Activated T-helper 17 cell treated with anti-CD3 and anti-CD28 coated beads, Interleukin-2, amount 50 U/mL, for 72 hours (primary cell): ENCODE measurements around the gene EGFL6. TPM values are rescaled to one million over a fixed set of nuclear protein-coding genes. Genes with fewer than 3 reads are reported as not detected.
A peak's percentile ranks its signal among the peaks of the same experiment; 100 is the strongest.

Experiments
- ATAC-seq: fragments of 150-1000 bp; cut with Tn5 transposase; replicated peaks from 2 replicates; pipeline ENCODE4 v1.10.0; 2021; ENCODE audit warnings: mild to moderate bottlenecking, moderate library complexity
- H3K27ac Mint-ChIP-seq: one replicate; pipeline ENCODE4 v1.8.0; 2022; ENCODE audit warnings: mixed read lengths
- H3K27me3 Mint-ChIP-seq: one replicate; pipeline ENCODE4 v1.8.0; 2022; ENCODE audit warnings: mixed read lengths
- H3K36me3 Mint-ChIP-seq: one replicate; pipeline ENCODE4 v1.8.0; 2022; ENCODE audit warnings: low read depth, mild to moderate bottlenecking, mixed read lengths
- H3K4me1 Mint-ChIP-seq: one replicate; pipeline ENCODE4 v1.8.0; 2022; ENCODE audit warnings: mixed read lengths
- H3K4me3 Mint-ChIP-seq: one replicate; pipeline ENCODE4 v1.8.0; 2022; ENCODE audit warnings: mild to moderate bottlenecking, mixed read lengths
- H3K9me3 Mint-ChIP-seq: one replicate; pipeline ENCODE4 v1.8.0; 2022; ENCODE audit warnings: mixed read lengths
- total RNA-seq, 2 donors: library from RNA; stranded (reverse); gene quantifications; one replicate each; pipeline ENCODE4 v1.2.3, GENCODE V29; 2022

EGFL6 gene, protein sequence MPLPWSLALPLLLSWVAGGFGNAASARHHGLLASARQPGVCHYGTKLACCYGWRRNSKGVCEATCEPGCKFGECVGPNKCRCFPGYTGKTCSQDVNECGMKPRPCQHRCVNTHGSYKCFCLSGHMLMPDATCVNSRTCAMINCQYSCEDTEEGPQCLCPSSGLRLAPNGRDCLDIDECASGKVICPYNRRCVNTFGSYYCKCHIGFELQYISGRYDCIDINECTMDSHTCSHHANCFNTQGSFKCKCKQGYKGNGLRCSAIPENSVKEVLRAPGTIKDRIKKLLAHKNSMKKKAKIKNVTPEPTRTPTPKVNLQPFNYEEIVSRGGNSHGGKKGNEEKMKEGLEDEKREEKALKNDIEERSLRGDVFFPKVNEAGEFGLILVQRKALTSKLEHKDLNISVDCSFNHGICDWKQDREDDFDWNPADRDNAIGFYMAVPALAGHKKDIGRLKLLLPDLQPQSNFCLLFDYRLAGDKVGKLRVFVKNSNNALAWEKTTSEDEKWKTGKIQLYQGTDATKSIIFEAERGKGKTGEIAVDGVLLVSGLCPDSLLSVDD
- total RNA-seq: 1 to 10 TPM in 1 of 2 donors, under 1 TPM in 1; 0.21 to 1.3 TPM

DNA sequence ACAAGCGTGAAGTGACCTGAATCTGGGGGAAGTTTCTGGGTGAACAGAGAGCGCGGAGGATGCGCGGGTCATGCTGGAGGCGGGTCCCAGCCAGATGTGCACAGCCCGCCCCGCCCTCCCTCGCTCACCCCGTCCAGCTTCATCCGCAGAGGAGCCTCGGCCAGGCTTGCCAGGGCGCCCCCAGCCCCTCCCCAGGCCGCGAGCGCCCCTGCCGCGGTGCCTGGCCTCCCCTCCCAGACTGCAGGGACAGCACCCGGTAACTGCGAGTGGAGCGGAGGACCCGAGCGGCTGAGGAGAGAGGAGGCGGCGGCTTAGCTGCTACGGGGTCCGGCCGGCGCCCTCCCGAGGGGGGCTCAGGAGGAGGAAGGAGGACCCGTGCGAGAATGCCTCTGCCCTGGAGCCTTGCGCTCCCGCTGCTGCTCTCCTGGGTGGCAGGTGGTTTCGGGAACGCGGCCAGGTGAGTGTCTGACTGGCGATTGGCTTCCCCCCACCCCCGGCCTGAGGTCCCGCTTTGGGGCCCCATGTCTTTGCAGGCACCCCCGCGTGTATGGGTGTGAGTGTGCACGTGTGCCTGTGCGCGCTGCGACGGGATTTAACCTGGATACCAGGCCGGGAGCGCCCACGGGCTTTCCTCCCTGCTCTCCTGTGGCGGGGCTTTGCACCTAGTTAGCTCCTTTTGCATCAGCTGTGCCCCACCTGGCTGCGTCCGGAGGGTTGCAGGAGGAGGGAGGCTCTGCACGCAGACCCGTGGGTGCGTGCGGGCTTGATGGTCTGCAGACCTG is at the start of gene EGFL6:
Gene EGFL6 (plus strand): TSS at position 123 of the 782 bp plus-strand sequence. CDS start 261 bp downstream, at position 384.
- H3K27me3 Mint-ChIP-seq: peaks cover 19% of the 10 kb centered on the region
- no peak within 1 kb of the TSS for H3K27ac Mint-ChIP-seq
- no peaks in the 10 kb centered on the region for H3K9me3 Mint-ChIP-seq
- H3K4me3 Mint-ChIP-seq: peak within 1 kb of the TSS; percentile 37
- no peak for ATAC-seq
- H3K4me1 Mint-ChIP-seq: no peaks in the 10 kb centered on the region
- H3K36me3 Mint-ChIP-seq: no peaks in the 10 kb centered on the region

DNA sequence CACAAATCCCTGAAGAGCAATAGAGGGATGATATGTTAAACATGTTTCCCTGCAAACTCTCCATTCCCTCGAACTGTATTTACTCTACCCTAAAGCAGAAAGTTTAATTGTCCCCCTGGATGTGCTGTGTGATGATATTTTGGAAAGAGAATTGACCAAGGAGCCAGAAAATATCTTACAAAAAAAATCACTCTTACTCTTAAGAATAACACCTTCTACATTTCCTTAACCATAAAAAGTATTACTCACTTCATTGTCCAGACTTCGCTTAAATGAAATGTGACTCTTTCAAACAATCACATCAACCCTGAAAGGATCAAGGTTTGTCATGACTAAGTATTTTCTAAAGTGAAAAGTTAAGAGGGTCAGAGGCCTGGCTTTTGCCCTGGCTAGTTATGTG is 49.0 kb upstream of the EGFL6 start:
- H3K36me3 Mint-ChIP-seq: no peaks in the 10 kb centered on the region
- no peaks in the 10 kb centered on the region for H3K27me3 Mint-ChIP-seq
- H3K27ac Mint-ChIP-seq: no peak overlapping the region
- no peaks in the 10 kb centered on the region for H3K4me1 Mint-ChIP-seq
- no peaks in the 10 kb centered on the region for H3K9me3 Mint-ChIP-seq
- no peak for ATAC-seq
- H3K4me3 Mint-ChIP-seq: no peak overlapping the region

DNA sequence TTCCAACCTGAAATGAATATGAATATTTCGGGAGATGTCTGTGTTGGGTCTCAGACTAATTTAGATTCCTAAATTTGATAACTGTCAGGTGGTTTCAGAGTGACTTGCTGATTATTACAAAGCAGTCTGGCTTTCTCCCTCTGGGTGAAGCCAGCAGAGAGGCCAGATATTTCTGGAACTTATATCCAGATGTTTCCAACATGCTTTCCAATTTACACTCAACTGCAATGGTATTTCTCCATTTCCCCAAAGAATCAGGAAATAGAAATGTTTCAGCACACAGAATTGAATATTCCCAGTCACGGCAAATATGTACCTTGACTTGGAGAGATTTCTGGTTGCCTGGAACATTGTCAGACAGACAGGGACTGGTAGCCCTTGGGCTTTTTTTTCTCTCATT is 48.5 kb upstream of the EGFL6 start:
- Mint-ChIP-seq H3K9me3 (no peaks in the 10 kb centered on the region), H3K36me3 (no peaks in the 10 kb centered on the region), H3K4me1 (no peaks in the 10 kb centered on the region), H3K27me3 (no peaks in the 10 kb centered on the region), H3K4me3 (no peak overlapping the region), H3K27ac (no peak overlapping the region)
- ATAC-seq: no peak

DNA sequence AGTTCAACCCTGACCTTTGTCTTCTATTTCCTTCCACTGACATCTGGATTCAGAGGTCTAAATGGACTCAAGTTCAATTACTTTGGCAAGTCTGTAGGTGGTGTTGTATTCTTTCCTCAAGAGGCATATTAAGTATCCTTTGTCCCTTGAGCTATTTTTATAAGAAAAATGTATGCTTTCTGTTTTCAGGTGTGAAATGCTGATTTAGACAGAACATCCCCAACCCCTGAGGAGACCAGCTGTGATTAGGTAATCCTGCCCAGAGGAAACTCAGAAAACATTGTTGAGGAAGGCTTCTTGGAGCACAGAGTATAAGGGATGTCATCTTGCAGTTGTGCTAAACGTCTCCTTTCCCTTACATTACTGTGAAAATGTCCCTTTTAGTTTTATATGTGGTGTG is 46.6 kb upstream of the EGFL6 start:
- ATAC-seq: no peak
- H3K36me3 Mint-ChIP-seq: no peaks in the 10 kb centered on the region
- H3K9me3 Mint-ChIP-seq: no peaks in the 10 kb centered on the region
- H3K4me3 Mint-ChIP-seq: no peak overlapping the region
- H3K4me1 Mint-ChIP-seq: no peaks in the 10 kb centered on the region
- H3K27ac Mint-ChIP-seq: no peak overlapping the region
- no peaks in the 10 kb centered on the region for H3K27me3 Mint-ChIP-seq

DNA sequence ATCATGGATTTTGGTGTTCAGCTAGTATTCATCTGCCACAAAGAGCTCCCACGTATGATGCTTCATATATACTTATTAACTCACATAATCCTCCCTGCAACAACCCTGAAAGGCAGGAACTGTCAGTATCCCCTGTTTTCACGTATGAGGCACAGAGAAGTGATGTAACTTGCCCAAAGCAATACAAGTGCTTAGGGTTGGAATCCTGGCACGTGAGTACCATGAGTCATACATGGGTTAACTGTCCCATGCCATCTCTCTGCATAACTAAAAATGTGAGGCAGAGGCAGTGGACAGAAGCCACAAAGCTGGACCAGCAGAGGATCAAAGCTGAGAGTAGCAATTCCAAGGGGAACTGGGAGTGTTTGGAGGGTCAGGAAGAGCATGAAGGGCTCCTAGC is 35.7 kb upstream of the EGFL6 start:
- Mint-ChIP-seq H3K9me3 (no peaks in the 10 kb centered on the region), H3K36me3 (no peaks in the 10 kb centered on the region), H3K27me3 (no peaks in the 10 kb centered on the region), H3K27ac (no peak overlapping the region), H3K4me3 (no peak overlapping the region), H3K4me1 (no peaks in the 10 kb centered on the region)
- no peak for ATAC-seq

DNA sequence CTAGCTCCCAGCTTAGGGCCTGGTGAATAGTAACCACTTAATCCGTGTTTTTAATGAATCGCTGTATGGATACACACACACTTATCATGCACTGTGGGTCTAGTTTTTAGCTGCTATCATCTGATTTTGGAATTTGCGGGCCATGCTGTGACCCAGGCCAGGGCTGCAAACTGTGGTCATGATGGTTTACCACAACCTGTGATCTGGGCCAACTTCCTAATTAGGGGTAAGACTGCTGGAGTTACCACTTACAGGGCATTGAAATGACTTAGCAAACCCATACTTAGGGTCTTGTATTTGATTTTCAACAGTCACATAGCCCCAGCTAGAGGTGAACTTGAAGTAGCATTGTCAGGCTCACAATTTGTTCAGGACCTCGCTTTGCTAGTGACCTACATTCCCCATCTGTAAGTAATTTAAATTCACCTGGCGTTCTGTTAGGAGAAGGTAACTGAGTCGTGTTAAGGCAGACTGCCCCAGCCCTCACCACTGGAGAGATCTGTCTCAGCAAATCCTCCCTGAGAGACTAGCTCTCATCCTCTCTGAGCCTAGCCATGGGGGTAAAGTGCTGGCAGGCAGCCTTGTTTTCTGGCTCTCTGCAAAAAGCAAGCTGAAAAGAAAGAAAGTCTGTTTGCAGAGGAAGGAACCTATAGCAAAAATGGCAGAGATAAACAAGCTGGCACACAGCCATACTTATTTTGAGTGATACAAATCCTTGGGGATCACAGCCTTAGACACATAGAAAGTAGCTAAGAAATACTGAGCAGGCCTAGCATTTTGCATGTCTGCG is 33.8 kb upstream of the EGFL6 start:
- Mint-ChIP-seq H3K27me3 (no peaks in the 10 kb centered on the region), H3K4me1 (no peaks in the 10 kb centered on the region), H3K4me3 (no peak overlapping the region), H3K9me3 (no peaks in the 10 kb centered on the region), H3K27ac (no peak overlapping the region), H3K36me3 (no peaks in the 10 kb centered on the region)
- ATAC-seq: no peak

DNA sequence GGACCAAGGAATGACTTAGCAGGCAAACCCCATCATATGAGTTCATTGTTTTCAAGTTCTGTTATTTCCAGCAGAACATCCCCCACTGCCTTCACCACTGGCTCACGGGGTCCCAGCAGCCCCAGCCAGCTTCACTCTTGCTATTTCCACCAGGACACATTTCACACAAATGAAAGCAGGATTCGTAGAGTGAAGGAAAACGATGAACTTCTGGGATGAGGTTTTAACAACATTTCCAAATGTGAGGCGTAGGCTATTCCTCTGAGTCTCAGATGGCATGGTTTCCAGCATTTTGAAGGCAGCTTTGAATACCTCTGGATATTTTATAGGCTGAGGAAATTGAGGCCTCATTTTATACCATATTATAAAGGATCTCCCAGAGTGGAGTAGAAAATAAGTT is 32.9 kb upstream of the EGFL6 start:
- H3K27ac Mint-ChIP-seq: no peak overlapping the region
- no peaks in the 10 kb centered on the region for H3K4me1 Mint-ChIP-seq

DNA sequence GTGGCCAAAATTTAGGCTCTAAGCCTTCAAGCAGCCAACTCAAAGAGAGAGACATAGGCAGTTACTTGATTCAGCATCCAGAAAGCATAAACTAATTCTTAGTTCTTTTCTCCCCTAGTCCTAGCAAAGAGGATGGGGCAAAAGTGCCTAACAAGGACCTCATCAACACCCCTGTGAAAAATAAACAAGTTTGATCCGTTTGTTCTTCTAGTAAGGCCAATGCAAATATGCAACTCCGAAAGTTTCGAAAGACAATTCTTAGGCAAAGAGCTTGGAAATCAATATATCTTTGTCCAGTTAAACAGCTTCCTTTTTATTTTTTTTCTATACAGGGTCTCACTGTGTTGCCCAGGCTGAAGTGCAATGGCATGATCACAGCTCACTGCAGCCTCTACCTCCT is 31.0 kb upstream of the EGFL6 start:
- no peaks in the 10 kb centered on the region for H3K27me3 Mint-ChIP-seq
- no peak overlapping the region for H3K4me3 Mint-ChIP-seq
- H3K4me1 Mint-ChIP-seq: no peaks in the 10 kb centered on the region
- H3K9me3 Mint-ChIP-seq: no peaks in the 10 kb centered on the region
- H3K36me3 Mint-ChIP-seq: no peaks in the 10 kb centered on the region
- no peak for ATAC-seq
- H3K27ac Mint-ChIP-seq: no peak overlapping the region

More for the DNA sequence above, 32.9 kb upstream of the EGFL6 start:
- no peak for ATAC-seq
- Mint-ChIP-seq H3K4me3 (no peak overlapping the region), H3K27me3 (no peaks in the 10 kb centered on the region), H3K36me3 (no peaks in the 10 kb centered on the region), H3K9me3 (no peaks in the 10 kb centered on the region)

DNA sequence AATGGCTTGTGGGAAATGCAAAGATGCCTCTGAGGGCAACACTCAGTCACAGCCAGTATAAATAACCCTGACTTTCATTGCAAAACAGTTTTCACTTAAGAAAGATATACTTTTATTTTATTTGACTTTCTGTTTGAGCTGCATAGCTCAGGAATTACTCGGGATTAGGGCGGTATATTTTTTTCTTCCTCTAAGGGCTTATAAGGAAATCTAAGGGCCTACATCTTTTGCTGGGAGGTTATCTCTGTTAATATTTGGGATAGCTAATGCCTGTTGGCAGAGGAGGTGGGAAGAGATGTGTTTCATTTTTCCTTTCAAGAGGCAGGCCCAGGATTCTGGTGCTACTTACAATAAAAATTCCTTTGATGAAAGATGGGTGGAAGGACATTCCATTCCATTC is 28.8 kb upstream of the EGFL6 start:
- no peak for ATAC-seq
- H3K9me3 Mint-ChIP-seq: no peaks in the 10 kb centered on the region
- H3K4me1 Mint-ChIP-seq: no peaks in the 10 kb centered on the region
- H3K27me3 Mint-ChIP-seq: no peaks in the 10 kb centered on the region
- no peak overlapping the region for H3K27ac Mint-ChIP-seq
- H3K36me3 Mint-ChIP-seq: no peaks in the 10 kb centered on the region
- no peak overlapping the region for H3K4me3 Mint-ChIP-seq

DNA sequence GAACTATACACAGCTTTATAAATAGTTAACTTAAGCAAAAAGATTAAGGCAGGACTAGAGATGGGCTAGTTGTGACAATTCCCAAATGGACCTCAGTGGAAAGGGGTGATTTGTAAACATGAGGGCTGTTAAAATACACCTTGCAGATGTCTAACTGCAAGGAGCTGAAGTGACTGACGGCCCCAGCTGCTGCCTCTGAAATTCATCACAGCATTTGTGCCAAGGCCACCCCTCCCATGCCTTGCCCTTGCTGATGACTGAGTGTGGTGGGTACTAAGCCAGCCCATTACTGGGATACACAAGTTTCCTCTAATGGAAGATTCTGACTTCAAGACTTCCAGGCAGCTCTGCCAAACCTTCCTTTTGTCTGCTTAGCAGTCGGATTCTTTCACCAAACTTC is 23.7 kb upstream of the EGFL6 start:
- Mint-ChIP-seq H3K27ac (no peak overlapping the region), H3K4me1 (peaks cover 7% of the 10 kb centered on the region), H3K27me3 (peaks cover 11% of the 10 kb centered on the region), H3K4me3 (no peak overlapping the region), H3K36me3 (no peaks in the 10 kb centered on the region), H3K9me3 (no peaks in the 10 kb centered on the region)
- ATAC-seq: no peak

DNA sequence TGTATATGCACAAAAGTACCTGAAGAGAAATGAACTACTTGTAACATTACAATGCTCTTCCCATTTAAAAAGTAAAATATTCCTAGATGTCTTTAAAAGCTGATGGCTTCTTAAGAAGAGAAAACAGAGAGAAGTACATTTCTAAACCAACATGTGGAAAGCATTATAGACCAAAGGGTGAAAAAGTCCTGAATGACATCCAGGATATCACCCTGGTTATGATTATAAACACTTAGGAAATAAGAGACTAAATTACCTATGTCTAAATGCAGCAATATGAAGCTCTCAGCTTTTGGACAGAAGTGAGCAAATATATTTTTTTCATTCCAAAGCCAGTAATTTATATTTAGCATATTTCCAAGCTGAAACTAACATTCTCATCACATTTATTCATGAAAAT is 21.7 kb upstream of the EGFL6 start:
- Mint-ChIP-seq H3K4me3 (no peak overlapping the region), H3K36me3 (no peaks in the 10 kb centered on the region), H3K4me1 (peaks cover 7% of the 10 kb centered on the region), H3K27ac (no peak overlapping the region), H3K9me3 (no peaks in the 10 kb centered on the region), H3K27me3 (peaks cover 13% of the 10 kb centered on the region)
- no peak for ATAC-seq

DNA sequence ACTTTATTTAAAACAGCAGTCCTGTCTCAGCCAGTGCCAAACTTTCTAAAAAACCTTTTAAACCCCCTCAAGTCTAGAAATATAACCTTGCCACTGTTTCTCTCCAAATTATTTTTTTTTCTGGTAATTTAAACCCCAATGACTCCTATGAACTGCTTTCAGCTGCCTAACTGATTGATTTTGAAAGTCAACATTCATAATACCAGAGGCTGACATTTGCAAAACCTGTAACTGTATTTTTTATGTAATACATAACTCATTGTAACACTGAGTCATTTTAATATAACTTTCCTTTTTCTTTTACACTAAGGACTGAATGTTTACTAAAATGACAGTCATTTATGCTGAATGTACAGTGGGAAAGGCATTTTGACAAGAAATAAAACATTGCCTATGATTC is 19.1 kb upstream of the EGFL6 start:
- Mint-ChIP-seq H3K27me3 (peaks cover 18% of the 10 kb centered on the region), H3K27ac (no peak overlapping the region), H3K9me3 (no peaks in the 10 kb centered on the region), H3K4me1 (peaks cover 7% of the 10 kb centered on the region), H3K36me3 (no peaks in the 10 kb centered on the region), H3K4me3 (peak overlapping the region; percentile 33)
- ATAC-seq: peak; percentile 86

DNA sequence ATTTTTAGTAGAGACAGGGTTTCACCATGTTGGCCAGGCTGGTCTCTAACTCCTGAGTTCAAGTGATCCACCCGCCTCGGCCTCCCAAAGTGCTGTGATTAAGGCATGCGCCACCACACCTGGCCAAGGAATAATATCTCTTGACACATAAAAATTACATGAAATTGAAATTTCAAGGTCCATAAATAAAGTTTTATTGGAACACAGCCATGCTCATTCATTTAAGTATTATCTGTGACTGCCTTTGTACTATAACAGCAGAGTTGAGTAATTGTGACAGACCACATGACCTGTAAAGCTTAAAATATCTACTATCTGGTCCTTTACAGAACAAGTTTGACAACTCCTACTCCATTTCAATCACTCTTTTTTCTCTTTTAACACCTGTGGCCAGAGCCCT is 17.8 kb upstream of the EGFL6 start:
- H3K27me3 Mint-ChIP-seq: peaks cover 22% of the 10 kb centered on the region
- no peak for ATAC-seq
- H3K4me3 Mint-ChIP-seq: no peak overlapping the region
- no peaks in the 10 kb centered on the region for H3K36me3 Mint-ChIP-seq
- H3K4me1 Mint-ChIP-seq: peaks cover 7% of the 10 kb centered on the region
- H3K9me3 Mint-ChIP-seq: no peaks in the 10 kb centered on the region
- H3K27ac Mint-ChIP-seq: no peak overlapping the region

DNA sequence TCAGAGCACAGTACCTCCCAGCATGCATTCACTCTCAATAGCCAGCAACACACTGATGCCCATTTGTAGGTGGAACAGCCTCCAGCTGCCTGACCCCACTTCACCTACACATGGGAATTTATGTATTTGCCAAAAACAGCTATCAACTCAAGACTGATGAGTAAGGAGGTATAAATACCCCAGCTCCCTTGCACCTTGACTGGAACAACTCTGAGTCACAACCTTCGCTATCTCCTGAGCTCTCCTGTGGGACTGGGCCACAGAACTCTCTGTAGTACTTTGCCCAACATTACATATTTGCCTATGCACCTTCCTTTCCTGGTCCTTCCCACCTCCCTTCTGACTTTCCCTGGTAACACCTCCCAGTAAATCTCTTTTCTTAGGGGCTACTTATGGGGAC is 16.5 kb upstream of the EGFL6 start:
- no peaks in the 10 kb centered on the region for H3K36me3 Mint-ChIP-seq

More for the DNA sequence above, 16.5 kb upstream of the EGFL6 start:
- Mint-ChIP-seq H3K27ac (no peak overlapping the region), H3K4me3 (no peak overlapping the region), H3K4me1 (peaks cover 7% of the 10 kb centered on the region), H3K9me3 (no peaks in the 10 kb centered on the region), H3K27me3 (peaks cover 25% of the 10 kb centered on the region)
- ATAC-seq: no peak
